Kidney (tissue), 14 donors: ENCODE results near the gene HOMER3. TPM values are rescaled to one million over a fixed set of nuclear protein-coding genes. Genes with fewer than 3 reads are reported as not detected.

Experiments
- DNase-seq, 5 donors: peaks; one replicate each; pipeline ENCODE4 v3.0.0-alpha.2; 2013 to 2020
- FAIRE-seq: peaks from 2 replicates; lab custom pipeline; 2012; peaks lifted over from hg19 to GRCh38; lab: Jason Lieb, UNC
- H3K27ac ChIP-seq, 2 donors: one replicate each; pipeline ENCODE4 v1.7.0; 2013; ENCODE audit warnings: low read depth in 2 of 2, low read length in 2 of 2, inconsistent platforms in 1 of 2
- H3K27me3 ChIP-seq: one replicate; pipeline ENCODE4 v1.7.1; 2013; ENCODE audit warnings: low read length, inconsistent platforms; ENCODE audit not compliant: control insufficient read depth, insufficient read depth
- H3K36me3 ChIP-seq, 3 donors: one replicate each; pipeline versions ENCODE4 v1.7.0 to v1.7.1; 2013; ENCODE audit warnings: low read length in 3 of 3, control low read depth in 1 of 3, inconsistent platforms in 1 of 3; ENCODE audit not compliant: insufficient read depth in 3 of 3, control insufficient read depth in 2 of 3
- H3K4me1 ChIP-seq, 3 donors: one replicate each; pipeline versions ENCODE4 v1.7.0 to v1.7.1; 2013; ENCODE audit warnings: low read length in 3 of 3, inconsistent platforms in 1 of 3, low read depth in 1 of 3; ENCODE audit not compliant: control insufficient read depth in 2 of 3, insufficient read depth in 2 of 3
- H3K4me3 ChIP-seq, 3 donors: one replicate each; pipeline versions ENCODE4 v1.7.0 to v1.8.1; 2013; ENCODE audit warnings: low read length in 3 of 3, control low read depth in 1 of 3, inconsistent platforms in 1 of 3
- H3K9ac ChIP-seq, 3 donors: one replicate each; pipeline versions ENCODE4 v1.7.0 to v1.7.1; 2013; ENCODE audit warnings: low read length in 3 of 3, control low read depth in 1 of 3, inconsistent platforms in 1 of 3
- H3K9me3 ChIP-seq, 3 donors: one replicate each; pipeline versions ENCODE4 v1.7.0 to v1.7.1; 2013; ENCODE audit warnings: low read length in 3 of 3, control low read depth in 1 of 3, inconsistent platforms in 1 of 3; ENCODE audit not compliant: control insufficient read depth in 2 of 3, insufficient read depth in 1 of 3
- intact Hi-C: fragments of 100-400 bp; cut with DNase I; formaldehyde crosslinking; loops from one replicate; pipeline ENCODE4 v1.11.1; 2022
- polyA plus RNA-seq: library from polyadenylated mRNA; stranded (reverse); fragments of 350-450 nt; fragmentation: Illumina TruSeq; extraction: RNeasy Lipid Tissue Mini Kit (QIAGEN cat#74804); gene quantifications from one replicate; pipeline ENCODE4 v1.2.3, GENCODE V29; 2014; ENCODE audit warnings: low read depth, low replicate concordance; ENCODE audit not compliant: insufficient read depth
- total RNA-seq: library from RNA; stranded (reverse); fragmentation: NEBNext Ultra II Directional; extraction: Animal tissue kit (Norgen Biotek cat#: 25700); gene quantifications from one replicate; pipeline ENCODE4 v1.2.1, GENCODE V29; 2021
- TF ChIP-seq, protein P1 (sequence below): IDR thresholded peaks from 3 replicates; pipeline ENCODE4 v1.5.1; 2012; ENCODE audit warnings: mild to moderate bottlenecking, moderate library complexity, borderline replicate concordance; ENCODE audit not compliant: insufficient read depth; ENCODE audit errors: extremely low read depth
- donor health status: control.
- donor health status: control.
- donor health status: control.
- donor health status: control.
- donor health status: control.
- donor health status: DM: yes; HTN: yes; CAD: no.
- donor health status: Normal renal cell carcinoma (clear cell type).

HOMER3 gene
- total and polyA plus RNA-seq, 2 donors from 2014 or later: 34.3 to 53.1 TPM

DNA sequence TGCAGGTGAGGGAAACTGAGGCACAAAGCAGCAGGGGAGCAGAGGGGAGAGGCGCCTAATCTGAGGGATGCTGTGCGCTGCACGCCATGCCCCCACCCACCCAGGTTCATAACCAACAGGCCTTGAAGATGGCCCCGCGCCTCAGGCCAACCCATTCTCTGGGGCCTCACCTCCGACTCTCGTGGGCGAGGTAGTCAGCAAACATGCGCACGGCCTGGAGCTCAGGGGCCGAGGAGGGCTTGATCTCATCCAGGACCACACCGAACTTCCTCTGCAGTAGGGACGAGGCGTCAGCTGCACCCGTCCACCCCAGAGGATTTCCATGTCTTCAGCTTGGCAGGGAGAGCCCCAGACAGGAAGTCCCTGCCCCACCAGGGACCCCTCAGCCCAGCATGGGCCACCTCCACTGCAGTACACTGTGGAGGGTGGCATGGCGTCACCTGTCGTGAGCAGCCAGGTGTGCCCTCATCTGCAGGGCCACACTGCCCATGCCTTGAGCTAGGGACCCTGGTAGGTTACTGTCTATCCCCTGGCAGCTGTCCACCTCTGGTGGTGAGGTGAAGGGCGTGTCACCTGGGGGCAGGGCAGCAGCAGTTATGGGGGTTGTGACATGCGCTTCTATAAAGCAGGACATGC lies 30.1 kb downstream of the HOMER3 start:
- H3K36me3 ChIP-seq: peaks cover 0 to 7% (median 0%) of the 10 kb centered on the region in 3 donors

DNA sequence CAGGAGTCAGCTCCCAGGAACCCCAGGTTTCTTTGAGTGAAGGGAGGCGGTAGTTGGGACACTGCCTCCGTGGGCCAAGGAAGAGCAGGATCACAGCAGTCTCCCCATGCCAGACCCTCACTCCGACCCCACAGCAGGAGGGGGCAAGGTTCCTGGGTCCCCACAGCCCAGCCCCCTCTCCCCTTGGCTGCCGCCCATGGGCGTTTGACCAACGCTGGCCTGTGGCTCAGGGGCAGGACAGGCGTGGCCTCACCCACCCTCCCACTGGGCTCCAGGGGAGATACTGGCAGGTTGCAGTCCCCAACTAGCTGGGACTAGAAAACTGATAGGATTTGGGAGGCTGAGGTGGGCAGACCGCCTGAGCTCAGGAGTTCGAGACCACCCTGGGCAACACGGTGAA lies 31.0 kb downstream of the HOMER3 start:
- FAIRE-seq (no peak), DNase-seq (no peak)
- no peaks in the 10 kb centered on the region for H3K27me3 ChIP-seq
- intact Hi-C loops: no loop called here
- no peak overlapping the region for H3K27ac ChIP-seq
- TF ChIP-seq, protein P1, sequence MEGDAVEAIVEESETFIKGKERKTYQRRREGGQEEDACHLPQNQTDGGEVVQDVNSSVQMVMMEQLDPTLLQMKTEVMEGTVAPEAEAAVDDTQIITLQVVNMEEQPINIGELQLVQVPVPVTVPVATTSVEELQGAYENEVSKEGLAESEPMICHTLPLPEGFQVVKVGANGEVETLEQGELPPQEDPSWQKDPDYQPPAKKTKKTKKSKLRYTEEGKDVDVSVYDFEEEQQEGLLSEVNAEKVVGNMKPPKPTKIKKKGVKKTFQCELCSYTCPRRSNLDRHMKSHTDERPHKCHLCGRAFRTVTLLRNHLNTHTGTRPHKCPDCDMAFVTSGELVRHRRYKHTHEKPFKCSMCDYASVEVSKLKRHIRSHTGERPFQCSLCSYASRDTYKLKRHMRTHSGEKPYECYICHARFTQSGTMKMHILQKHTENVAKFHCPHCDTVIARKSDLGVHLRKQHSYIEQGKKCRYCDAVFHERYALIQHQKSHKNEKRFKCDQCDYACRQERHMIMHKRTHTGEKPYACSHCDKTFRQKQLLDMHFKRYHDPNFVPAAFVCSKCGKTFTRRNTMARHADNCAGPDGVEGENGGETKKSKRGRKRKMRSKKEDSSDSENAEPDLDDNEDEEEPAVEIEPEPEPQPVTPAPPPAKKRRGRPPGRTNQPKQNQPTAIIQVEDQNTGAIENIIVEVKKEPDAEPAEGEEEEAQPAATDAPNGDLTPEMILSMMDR: no peak
- peaks cover 0 to 3% (median 0%) of the 10 kb centered on the region in 3 donors for H3K36me3 ChIP-seq
- H3K9ac ChIP-seq: no peak overlapping the region
- no peak overlapping the region for H3K4me3 ChIP-seq
- no peaks in the 10 kb centered on the region for H3K9me3 ChIP-seq
- no peaks in the 10 kb centered on the region for H3K4me1 ChIP-seq

More for the DNA sequence above, 30.1 kb downstream of the HOMER3 start:
- Histone ChIP-seq H3K9me3 (no peaks in the 10 kb centered on the region), H3K4me3 (no peak overlapping the region), H3K27me3 (no peaks in the 10 kb centered on the region), H3K9ac (no peak overlapping the region), H3K4me1 (peaks cover 0 to 2% (median 0%) of the 10 kb centered on the region in 3 donors), H3K27ac (no peak overlapping the region)
- intact Hi-C loops: no loop called here
- TF ChIP-seq, protein P1: no peak
- DNase-seq (no peak), FAIRE-seq (no peak)

DNA sequence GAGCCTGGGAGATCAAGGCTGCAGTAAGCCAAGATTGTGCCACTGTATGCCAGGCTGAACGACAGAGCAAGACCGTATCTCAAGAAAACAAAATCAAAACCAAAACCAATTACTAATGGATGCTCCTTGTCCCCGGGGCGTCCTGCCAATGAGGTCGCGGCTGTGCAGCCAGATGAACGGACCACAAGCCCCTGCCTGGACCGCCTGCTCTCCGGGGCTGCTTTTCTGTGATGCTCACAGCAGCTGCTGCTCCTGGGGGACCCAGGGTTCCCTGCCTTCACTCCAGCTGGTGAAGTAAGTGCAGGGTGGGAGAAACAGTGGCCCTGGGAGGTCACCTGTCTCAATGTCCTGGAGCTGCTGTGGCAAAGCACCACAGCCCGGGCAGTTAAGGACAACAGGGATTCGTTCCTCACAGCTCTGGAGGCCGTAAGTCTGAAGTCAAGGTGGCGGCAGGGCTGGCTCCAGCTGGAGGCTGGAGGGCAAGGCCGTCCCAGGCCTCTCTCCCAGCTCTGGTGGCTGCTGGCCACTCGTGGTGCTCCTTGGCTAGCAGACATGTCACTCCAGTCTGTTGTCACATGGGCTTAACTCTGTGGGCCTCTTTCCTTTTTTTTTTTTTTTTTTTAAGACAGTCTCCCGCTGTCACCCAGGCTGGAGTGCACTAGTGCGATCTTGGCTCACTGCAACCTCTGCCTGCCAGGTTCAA lies 31.9 kb downstream of the HOMER3 start:
- Histone ChIP-seq H3K4me3 (no peak overlapping the region), H3K9ac (no peak overlapping the region), H3K9me3 (no peaks in the 10 kb centered on the region), H3K27ac (no peak overlapping the region), H3K27me3 (no peaks in the 10 kb centered on the region), H3K4me1 (no peaks in the 10 kb centered on the region), H3K36me3 (peaks cover 0 to 5% (median 0%) of the 10 kb centered on the region in 3 donors)
- DNase-seq (no peak), FAIRE-seq (no peak)
- intact Hi-C loops: no loop called here
- TF ChIP-seq, protein P1: no peak
